H1 (cell line): ENCODE data around the gene CENPC. TPM values are rescaled to one million over a fixed set of nuclear protein-coding genes. Genes with fewer than 3 reads are reported as not detected.

Experiments
- CTCF ChIA-PET: fragments of 300-600 bp; sonication (Branson Sonifier 250); formaldehyde crosslinking; loops from one replicate; lab custom pipeline; 2021; ENCODE audit not compliant: partially characterized antibody; lab: Charles Lee
- POLR2A ChIA-PET: fragments of 300-600 bp; sonication (Branson Sonifier 250); formaldehyde crosslinking; loops from one replicate; lab custom pipeline; 2021; ENCODE audit warnings: inconsistent platforms; ENCODE audit not compliant: partially characterized antibody; lab: Charles Lee
- DNase-seq, 2 experiments: peaks; one replicate each; pipeline versions ENCODE4 v3.0.0 to v3.0.0-alpha.2; 2010 to 2022; ENCODE audit warnings: low spot score in 2 of 2, low read depth in 1 of 2, mixed read lengths in 1 of 2
- FAIRE-seq: peaks from 2 replicates; lab custom pipeline; 2011; peaks lifted over from hg19 to GRCh38; lab: Jason Lieb, UNC
- H2AFZ ChIP-seq: 2 replicates; pipeline ENCODE4 v1.8.1; 2012; ENCODE audit warnings: low read length, inconsistent platforms
- H2AK5ac ChIP-seq: 2 replicates; pipeline ENCODE4 v1.6.1; 2013; ENCODE audit warnings: low read depth, low read length
- H2BK120ac ChIP-seq: replicated peaks from 2 replicates; pipeline ENCODE3; 2013; ENCODE audit warnings: low read depth, low read length, inconsistent platforms
- H2BK12ac ChIP-seq: 2 replicates; pipeline ENCODE4 v1.6.1; 2013; ENCODE audit warnings: low read depth, low read length
- H2BK15ac ChIP-seq: 2 replicates; pipeline ENCODE4 v1.6.1; 2013; ENCODE audit warnings: low read length
- H2BK20ac ChIP-seq: 2 replicates; pipeline ENCODE4 v1.6.1; 2013; ENCODE audit warnings: low read length
- H2BK5ac ChIP-seq: 2 replicates; pipeline ENCODE4 v1.6.1; 2013; ENCODE audit warnings: low read depth, low read length
- H3K14ac ChIP-seq: 2 replicates; pipeline ENCODE4 v1.6.1; 2013; ENCODE audit warnings: inconsistent platforms; ENCODE audit not compliant: insufficient read length
- H3K18ac ChIP-seq: 2 replicates; pipeline ENCODE4 v1.6.1; 2013; ENCODE audit warnings: low read length; ENCODE audit errors: extremely low read depth
- H3K23ac ChIP-seq: 2 replicates; pipeline ENCODE4 v1.6.1; 2013; ENCODE audit warnings: inconsistent platforms; ENCODE audit not compliant: insufficient read length
- H3K23me2 ChIP-seq: 2 replicates; pipeline ENCODE4 v1.6.1; 2013; ENCODE audit warnings: low read depth, low read length
- H3K27ac ChIP-seq: 2 replicates; pipeline ENCODE4 v1.6.1; 2011; ENCODE audit warnings: low read depth, low read length, inconsistent platforms
- H3K27me3 ChIP-seq, 4 experiments: replicated peaks in 1 of 4; 1 replicate in 1 of 4; 2 replicates in 3 of 4; pipeline versions ENCODE4 v1.6.1 to v1.8.1; 2011 to 2013; ENCODE audit warnings: low read length in 3 of 4, mild to moderate bottlenecking in 3 of 4, inconsistent platforms in 2 of 4, mixed read lengths in 2 of 4, moderate library complexity in 1 of 4; ENCODE audit not compliant: control insufficient read depth in 3 of 4, insufficient read depth in 3 of 4; ENCODE audit errors: extremely low read depth in 1 of 4
- H3K36me3 ChIP-seq, 4 experiments: 2 replicates each; pipeline versions ENCODE4 v1.6.1 to v1.8.1; 2011 to 2013; ENCODE audit warnings: mild to moderate bottlenecking in 4 of 4, low read length in 3 of 4, moderate library complexity in 2 of 4, control low read depth in 1 of 4, inconsistent platforms in 1 of 4; ENCODE audit not compliant: insufficient read depth in 4 of 4, control insufficient read depth in 2 of 4
- H3K4ac ChIP-seq: replicated peaks from 2 replicates; pipeline ENCODE3; 2013; ENCODE audit warnings: low read length, low read depth, mixed read lengths, inconsistent platforms; ENCODE audit not compliant: insufficient read length
- H3K4me1 ChIP-seq, 4 experiments: replicated peaks in 1 of 4; 1 replicate in 1 of 4; 2 replicates in 3 of 4; pipeline versions ENCODE4 v1.6.1 to v1.8.1; 2011 to 2013; ENCODE audit warnings: low read length in 3 of 4, inconsistent platforms in 2 of 4, mixed read lengths in 1 of 4; ENCODE audit not compliant: insufficient read depth in 4 of 4, control insufficient read depth in 3 of 4
- H3K4me2 ChIP-seq, 2 experiments: 2 replicates each; pipeline versions ENCODE4 v1.6.1 to v1.8.1; 2011 to 2013; ENCODE audit warnings: low read depth in 2 of 2, low read length in 2 of 2, control low read depth in 1 of 2, inconsistent platforms in 1 of 2, mild to moderate bottlenecking in 1 of 2; ENCODE audit not compliant: insufficient read depth in 1 of 2
- H3K4me3 ChIP-seq, 4 experiments: fragments of 200-600, 300-600 bp in 1 of 4; sonication (generic), shearing (Covaris generic), sonication (Bioruptor Twin) in 1 of 4; 2 replicates each; pipeline versions ENCODE4 v1.5.1 to v1.8.1; 2011 to 2016; ENCODE audit warnings: low read length in 4 of 4, low read depth in 3 of 4, control low read depth in 2 of 4, inconsistent platforms in 2 of 4, mild to moderate bottlenecking in 2 of 4, mixed read lengths in 1 of 4, moderate library complexity in 1 of 4; ENCODE audit not compliant: insufficient read depth in 2 of 4; ENCODE audit errors: extremely low read depth in 1 of 4
- H3K56ac ChIP-seq: replicated peaks from 2 replicates; pipeline ENCODE3; 2013; ENCODE audit warnings: low read depth, mild to moderate bottlenecking, mixed read lengths, low read length, inconsistent platforms; ENCODE audit not compliant: insufficient read length
- H3K79me1 ChIP-seq: 2 replicates; pipeline ENCODE4 v1.6.1; 2013; ENCODE audit warnings: low read depth, low read length, control low read depth
- H3K79me2 ChIP-seq, 2 experiments: 2 replicates each; pipeline versions ENCODE4 v1.6.1 to v1.8.1; 2012 to 2013; ENCODE audit warnings: low read length in 2 of 2, mild to moderate bottlenecking in 2 of 2, inconsistent platforms in 1 of 2; ENCODE audit not compliant: insufficient read depth in 2 of 2, control insufficient read depth in 1 of 2
- H3K9ac ChIP-seq, 4 experiments: replicated peaks in 1 of 4; 1 replicate in 1 of 4; 2 replicates in 3 of 4; pipeline versions ENCODE4 v1.6.1 to v1.8.1; 2011 to 2013; ENCODE audit warnings: low read depth in 3 of 4, low read length in 3 of 4, control low read depth in 2 of 4, mild to moderate bottlenecking in 2 of 4, moderate library complexity in 2 of 4, inconsistent platforms in 1 of 4; ENCODE audit errors: extremely low read depth in 1 of 4
- H3K9me3 ChIP-seq, 2 experiments: 2 replicates each; pipeline versions ENCODE4 v1.6.1 to v1.8.1; 2012 to 2013; ENCODE audit warnings: mild to moderate bottlenecking in 2 of 2, moderate library complexity in 2 of 2, control low read depth in 1 of 2, inconsistent platforms in 1 of 2, low read depth in 1 of 2, low read length in 1 of 2, mixed read lengths in 1 of 2; ENCODE audit not compliant: insufficient read depth in 2 of 2
- H4K20me1 ChIP-seq, 2 experiments: replicated peaks in 1 of 2; 2 replicates each; pipeline versions ENCODE3 to v1.8.1; 2011 to 2013; ENCODE audit warnings: inconsistent platforms in 2 of 2, low read length in 2 of 2, mild to moderate bottlenecking in 1 of 2; ENCODE audit not compliant: insufficient read depth in 2 of 2, control insufficient read depth in 1 of 2
- H4K5ac ChIP-seq: 2 replicates; pipeline ENCODE4 v1.6.1; 2013; ENCODE audit warnings: low read length, low read depth, mixed read lengths, inconsistent platforms; ENCODE audit not compliant: insufficient read length
- H4K8ac ChIP-seq: 2 replicates; pipeline ENCODE4 v1.8.0; 2013; ENCODE audit warnings: mild to moderate bottlenecking, moderate library complexity, low read length, inconsistent platforms; ENCODE audit not compliant: insufficient read depth; ENCODE audit errors: extremely low read depth
- H4K91ac ChIP-seq: replicated peaks from 2 replicates; pipeline ENCODE3; 2013; ENCODE audit warnings: low read length, mixed read lengths, inconsistent platforms; ENCODE audit not compliant: insufficient read length
- ATF3 ChIP-seq: IDR thresholded peaks from 2 replicates; pipeline ENCODE4 v1.6.1; 2011; ENCODE audit warnings: low read depth, mild to moderate bottlenecking, low read length; ENCODE audit not compliant: insufficient read depth
- BACH1 ChIP-seq: IDR thresholded peaks from 2 replicates; pipeline ENCODE4 v1.6.1; 2012; ENCODE audit warnings: low read length, improper control_type of control experiment
- E2F6 ChIP-seq: IDR thresholded peaks from 2 replicates; pipeline ENCODE4 v1.6.1; 2012; ENCODE audit warnings: inconsistent platforms
- HDAC2 ChIP-seq, 2 experiments: fragments of 300-600 bp in 1 of 2; sonication (generic) in 1 of 2; IDR thresholded peaks; 2 replicates each; pipeline ENCODE4 v1.6.1; 2011 to 2012; ENCODE audit warnings: low read depth in 2 of 2, low read length in 2 of 2, mild to moderate bottlenecking in 2 of 2, moderate library complexity in 2 of 2, borderline replicate concordance in 1 of 2, inconsistent platforms in 1 of 2
- JUND ChIP-seq: IDR thresholded peaks from 2 replicates; pipeline ENCODE4 v1.6.1; 2011; ENCODE audit warnings: mild to moderate bottlenecking, improper control_type of control experiment, low read length
- PHF8 ChIP-seq: fragments of 200-600 bp; sonication (generic); conservative IDR thresholded peaks from 2 replicates; pipeline ENCODE4 v1.7.1; 2012; ENCODE audit warnings: low read depth, mild to moderate bottlenecking, inconsistent platforms, low read length, moderate library complexity
- POLR2A ChIP-seq, 2 experiments: IDR thresholded peaks; 1 replicate in 1 of 2; 2 replicates in 1 of 2; pipeline ENCODE4 v1.6.1; 2011; ENCODE audit warnings: low read depth in 2 of 2, low read length in 2 of 2, mild to moderate bottlenecking in 2 of 2; ENCODE audit errors: control extremely low read depth in 1 of 2
- RBBP5 ChIP-seq: IDR thresholded peaks from 2 replicates; pipeline ENCODE4 v1.7.1; 2012; ENCODE audit warnings: low read depth, mild to moderate bottlenecking, inconsistent platforms, low read length, moderate library complexity, borderline replicate concordance
- RNF2 ChIP-seq: fragments of 200-900, 300-1000 bp; sonication (generic); IDR thresholded peaks from 2 replicates; pipeline ENCODE4 v1.7.1; 2016; ENCODE audit warnings: borderline replicate concordance, low read depth, mild to moderate bottlenecking, antibody characterized with exemption, low read length; ENCODE audit not compliant: poor library complexity, severe bottlenecking; ENCODE audit errors: missing control alignments
- SIN3A ChIP-seq, 2 experiments: IDR thresholded peaks in 1 of 2; conservative IDR thresholded peaks in 1 of 2; 2 replicates each; pipeline ENCODE4 v1.6.1; 2011 to 2012; ENCODE audit warnings: low read length in 2 of 2, improper control_type of control experiment in 1 of 2, low read depth in 1 of 2, mild to moderate bottlenecking in 1 of 2
- SUZ12 ChIP-seq: fragments of 200-600 bp; sonication (generic); IDR thresholded peaks from 2 replicates; pipeline ENCODE4 v1.6.1; 2012; ENCODE audit warnings: mild to moderate bottlenecking, inconsistent platforms, low read length, moderate library complexity, mixed read lengths
- USF2 ChIP-seq: IDR thresholded peaks from 2 replicates; pipeline ENCODE4 v1.6.1; 2011; ENCODE audit warnings: low read length, improper control_type of control experiment
- polyA plus RNA-seq, 7 experiments: library from polyadenylated mRNA; depleted of rRNA in 3 of 7; stranded (reverse) in 5 of 7; unstranded in 2 of 7; fragments of >200 nt in 5 of 7; fragments of 200-250 nt in 2 of 7; gene quantifications; 1 replicate in 5 of 7; 2 replicates in 1 of 7; 4 replicates in 1 of 7; pipeline versions ENCODE4 v1.2.1 to v1.2.3, GENCODE V29; 2011 to 2013; ENCODE audit warnings: missing spikeins in 2 of 7, mixed read lengths in 2 of 7
- total RNA-seq: library from RNA; stranded (reverse); fragmentation: NEBNext Ultra II Directional; extraction: Animal tissue kit (Norgen Biotek cat#: 25700); gene quantifications from 2 replicates; pipeline ENCODE4 v1.2.1, GENCODE V29; 2021

Gene CENPC
- total and polyA plus RNA-seq, 2 of the 8 experiments (the other 6 are each of a cell fraction or from before 2014, with no cell fraction given) = 2.8 to 15.7 TPM

GRCh38 chr4:67448621-67449020 lies 96.7 kb downstream of the CENPC start:
- Histone ChIP-seq H2AFZ (no peak overlapping the region), H2BK5ac (no peak overlapping the region), H4K8ac (no peak overlapping the region), H3K18ac (no peak overlapping the region), H4K20me1 (no peaks in the 10 kb centered on the region), H3K14ac (no peak overlapping the region), H4K5ac (no peak overlapping the region), H3K23ac (no peak overlapping the region), H3K79me1 (no peaks in the 10 kb centered on the region), H2BK15ac (no peak overlapping the region), H3K23me2 (no peaks in the 10 kb centered on the region), H3K56ac (no peak overlapping the region), H3K4me1 (no peaks in the 10 kb centered on the region), H3K27ac (no peak overlapping the region), H3K4me3 (no peak overlapping the region), H3K36me3 (no peaks in the 10 kb centered on the region), H4K91ac (no peak overlapping the region), H3K27me3 (no peaks in the 10 kb centered on the region), H2BK12ac (no peak overlapping the region), H2BK120ac (no peak overlapping the region), H3K4me2 (no peak overlapping the region), H3K4ac (no peak overlapping the region), H3K9ac (no peak overlapping the region), H2BK20ac (no peak overlapping the region), H3K9me3 (no peaks in the 10 kb centered on the region), H3K79me2 (no peaks in the 10 kb centered on the region), H2AK5ac (no peak overlapping the region)
- no peak for DNase-seq
- CTCF ChIA-PET = no interaction called here
- POLR2A ChIA-PET = no interaction called here
- FAIRE-seq = no peak
- TF ChIP-seq SIN3A (conservative IDR thresholded peaks at IDR 0.05 in 1 of 2, IDR thresholded peaks at IDR 0.05 in 1 of 2; ENCODE audit: low read depth in 1 of 2, low read length in 2 of 2) = no peak
- TF ChIP-seq BACH1 = no peak
- TF ChIP-seq USF2 = no peak
- no peak for TF ChIP-seq ATF3
- TF ChIP-seq E2F6 = no peak
- TF ChIP-seq HDAC2 (IDR thresholded peaks at IDR 0.05; ENCODE audit: borderline replicate concordance in 1 of 2, low read depth in 2 of 2, low read length in 2 of 2) = no peak
- TF ChIP-seq SUZ12 = no peak
- no peak for TF ChIP-seq JUND
- TF ChIP-seq PHF8 = no peak
- no peak for TF ChIP-seq RNF2
- TF ChIP-seq POLR2A (IDR thresholded peaks at IDR 0.05; ENCODE audit: control extremely low read depth in 1 of 2, low read depth in 2 of 2, low read length in 2 of 2) = no peak
- no peak for TF ChIP-seq RBBP5
